ENCODE measurements around the gene NUTF2.

NUTF2 gene

DNA sequence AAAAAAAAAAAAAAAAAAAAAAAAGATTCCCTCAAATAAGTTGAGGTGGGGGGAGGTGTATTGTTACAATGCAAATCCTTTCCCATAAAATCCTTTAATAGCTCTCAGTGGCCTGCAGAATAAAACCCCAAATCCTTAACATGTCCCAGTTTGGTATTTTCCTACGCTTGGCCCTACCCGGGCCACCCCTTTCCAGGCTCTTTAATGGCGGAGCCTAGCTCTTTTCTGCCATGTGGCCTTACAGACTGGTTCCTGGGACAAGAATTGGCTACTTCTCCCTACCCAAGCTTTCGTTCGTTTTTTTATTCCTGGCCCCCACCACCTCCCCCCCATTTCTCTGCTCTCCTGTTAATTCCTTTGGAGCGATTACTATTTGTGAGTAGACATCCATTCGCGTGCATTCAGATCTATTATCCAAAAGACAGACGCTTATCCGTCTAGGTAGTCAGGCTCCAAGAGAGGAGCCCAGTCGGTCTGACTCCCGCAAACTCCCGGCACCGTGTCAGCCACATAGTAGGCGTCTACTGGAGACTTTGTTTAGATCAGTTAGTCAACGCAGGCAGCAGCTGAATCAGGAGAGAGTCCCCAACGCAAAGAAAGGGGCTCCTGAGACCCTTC lies 5.4 kb upstream of the NUTF2 start:
- H3K4me3 Mint-ChIP-seq = peak overlapping the region; percentile 93
- H3K27me3 Mint-ChIP-seq (ENCODE audit: low read depth, poor library complexity) = peaks cover 4% of the 10 kb centered on the region
- peaks cover 47% of the 10 kb centered on the region for H3K4me1 Mint-ChIP-seq
- TF ChIP-seq CTCF (IDR thresholded peaks at IDR 0.05) = no peak
- DNase-seq = no peak
- H3K9me3 Mint-ChIP-seq = no peaks in the 10 kb centered on the region
- H3K27ac Mint-ChIP-seq = peak overlapping the region; percentile 85
- no peaks in the 10 kb centered on the region for H3K36me3 Mint-ChIP-seq (ENCODE audit: low read depth)

DNA sequence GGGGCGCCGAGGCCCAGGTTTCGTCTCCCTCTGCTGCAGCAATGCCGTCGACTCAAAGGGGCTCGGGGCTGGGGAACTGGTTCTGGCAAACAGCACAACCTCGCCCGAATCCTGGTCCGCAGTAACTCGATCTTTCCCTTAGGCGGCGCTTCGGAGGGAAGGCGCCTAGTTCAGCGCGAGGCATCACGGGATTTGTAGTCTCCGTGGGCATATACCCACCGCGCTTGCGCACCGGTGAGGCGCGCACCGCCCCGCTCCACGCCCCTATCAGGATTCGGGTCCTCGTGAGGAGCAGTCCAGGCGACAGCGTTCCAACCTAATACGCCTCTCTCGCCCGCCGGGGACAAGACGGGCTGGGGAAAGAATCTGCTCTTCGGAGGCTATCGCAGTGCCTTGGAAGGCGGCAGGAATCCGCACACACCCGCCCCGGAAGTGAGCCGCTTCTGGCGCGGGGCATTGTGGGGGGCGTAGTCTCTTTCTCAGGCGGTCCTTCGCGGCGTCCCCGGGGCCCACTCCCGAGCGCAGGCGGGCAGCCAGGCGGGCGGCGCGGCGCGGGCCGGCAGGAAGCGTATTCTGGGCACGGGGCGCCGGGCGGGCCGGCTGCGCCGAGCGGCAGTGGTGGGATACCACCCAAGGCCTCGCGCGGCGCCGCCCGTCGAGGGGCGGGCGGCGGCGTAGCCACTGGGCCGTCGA lies 4.8 kb upstream of the NUTF2 start, which contains the start of gene THAP11:
TSS of gene THAP11 (plus strand) at position 505 of the 693 bp plus-strand sequence. CDS start 235 bp downstream, outside the sequence.
- peak; percentile 96 for DNase-seq
- Mint-ChIP-seq H3K9me3 (no peaks in the 10 kb centered on the region), H3K27me3 (ENCODE audit: low read depth, poor library complexity) (peaks cover 4% of the 10 kb centered on the region), H3K27ac (peak within 1 kb of the TSS; percentile 99), H3K36me3 (ENCODE audit: low read depth) (no peaks in the 10 kb centered on the region), H3K4me1 (peaks cover 48% of the 10 kb centered on the region), H3K4me3 (peak within 1 kb of the TSS; percentile 93)
- TF ChIP-seq CTCF (IDR thresholded peaks at IDR 0.05) = peak; percentile 81

- Mint-ChIP-seq H3K27me3 (ENCODE audit: low read depth, poor library complexity) (peaks cover 4% of the 10 kb centered on the region), H3K4me1 (peaks cover 50% of the 10 kb centered on the region)
- peak; percentile 65 for DNase-seq
Measured at GRCh38 chr16:67842509-67843342, 4.0 kb upstream of the NUTF2 start.

GRCh38 chr16:67843343-67843765 lies 3.4 kb upstream of the NUTF2 start:
- H3K36me3 Mint-ChIP-seq (ENCODE audit: low read depth) = no peaks in the 10 kb centered on the region
- peak overlapping the region; percentile 89 for H3K27ac Mint-ChIP-seq
- H3K27me3 Mint-ChIP-seq (ENCODE audit: low read depth, poor library complexity) = peaks cover 2% of the 10 kb centered on the region
- no peak for TF ChIP-seq CTCF (IDR thresholded peaks at IDR 0.05)
- H3K9me3 Mint-ChIP-seq = no peaks in the 10 kb centered on the region
- peak; percentile 29 for DNase-seq
- H3K4me3 Mint-ChIP-seq = peak overlapping the region; percentile 93
- H3K4me1 Mint-ChIP-seq = peaks cover 52% of the 10 kb centered on the region

More at GRCh38 chr16:67842509-67843342, 4.0 kb upstream of the NUTF2 start:
- no peak for TF ChIP-seq CTCF (IDR thresholded peaks at IDR 0.05)
- H3K27ac Mint-ChIP-seq = peak overlapping the region; percentile 89
- H3K36me3 Mint-ChIP-seq (ENCODE audit: low read depth) = no peaks in the 10 kb centered on the region
- H3K9me3 Mint-ChIP-seq = no peaks in the 10 kb centered on the region
- H3K4me3 Mint-ChIP-seq = peak overlapping the region; percentile 93

GRCh38 chr16:67844497-67844896 lies 2.2 kb upstream of the NUTF2 start:
- H3K27ac Mint-ChIP-seq = peak overlapping the region; percentile 89
- H3K4me1 Mint-ChIP-seq = peaks cover 56% of the 10 kb centered on the region
- no peaks in the 10 kb centered on the region for H3K9me3 Mint-ChIP-seq
- no peak for DNase-seq
- H3K27me3 Mint-ChIP-seq (ENCODE audit: low read depth, poor library complexity) = no peaks in the 10 kb centered on the region
- peak overlapping the region; percentile 93 for H3K4me3 Mint-ChIP-seq
- peaks cover 5% of the 10 kb centered on the region for H3K36me3 Mint-ChIP-seq (ENCODE audit: low read depth)
- TF ChIP-seq CTCF (IDR thresholded peaks at IDR 0.05) = no peak
